22Rv1 (cell line): ENCODE results near the gene GAREM1.

Experiments
- ZFX ChIP-seq: fragments of 450-650 bp; IDR thresholded peaks from 2 replicates; pipeline ENCODE4 v1.6.1; 2017; ENCODE audit warnings: antibody characterized with exemption, borderline replicate concordance
- TF ChIP-seq, protein P1 (sequence below): fragments of 450-650 bp; IDR thresholded peaks from 2 replicates; pipeline ENCODE4 v1.5.1; 2017; ENCODE audit warnings: mild to moderate bottlenecking

- TF ChIP-seq, protein P1, sequence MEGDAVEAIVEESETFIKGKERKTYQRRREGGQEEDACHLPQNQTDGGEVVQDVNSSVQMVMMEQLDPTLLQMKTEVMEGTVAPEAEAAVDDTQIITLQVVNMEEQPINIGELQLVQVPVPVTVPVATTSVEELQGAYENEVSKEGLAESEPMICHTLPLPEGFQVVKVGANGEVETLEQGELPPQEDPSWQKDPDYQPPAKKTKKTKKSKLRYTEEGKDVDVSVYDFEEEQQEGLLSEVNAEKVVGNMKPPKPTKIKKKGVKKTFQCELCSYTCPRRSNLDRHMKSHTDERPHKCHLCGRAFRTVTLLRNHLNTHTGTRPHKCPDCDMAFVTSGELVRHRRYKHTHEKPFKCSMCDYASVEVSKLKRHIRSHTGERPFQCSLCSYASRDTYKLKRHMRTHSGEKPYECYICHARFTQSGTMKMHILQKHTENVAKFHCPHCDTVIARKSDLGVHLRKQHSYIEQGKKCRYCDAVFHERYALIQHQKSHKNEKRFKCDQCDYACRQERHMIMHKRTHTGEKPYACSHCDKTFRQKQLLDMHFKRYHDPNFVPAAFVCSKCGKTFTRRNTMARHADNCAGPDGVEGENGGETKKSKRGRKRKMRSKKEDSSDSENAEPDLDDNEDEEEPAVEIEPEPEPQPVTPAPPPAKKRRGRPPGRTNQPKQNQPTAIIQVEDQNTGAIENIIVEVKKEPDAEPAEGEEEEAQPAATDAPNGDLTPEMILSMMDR: no peak
- no peak for TF ChIP-seq ZFX
Measured at GRCh38 chr18:32238635-32239268, 231.9 kb downstream of the GAREM1 start.
